HG02571 (cell line): Measurements from ENCODE around the gene KIF26B.

Experiments
- ATAC-seq: cut with Tn5 transposase; IDR thresholded peaks from one replicate; pipeline ENCODE4 v1.9.1; 2021; ENCODE audit warnings: mild to moderate bottlenecking, moderate library complexity; ENCODE audit not compliant: unreplicated experiment

Gene KIF26B

DNA sequence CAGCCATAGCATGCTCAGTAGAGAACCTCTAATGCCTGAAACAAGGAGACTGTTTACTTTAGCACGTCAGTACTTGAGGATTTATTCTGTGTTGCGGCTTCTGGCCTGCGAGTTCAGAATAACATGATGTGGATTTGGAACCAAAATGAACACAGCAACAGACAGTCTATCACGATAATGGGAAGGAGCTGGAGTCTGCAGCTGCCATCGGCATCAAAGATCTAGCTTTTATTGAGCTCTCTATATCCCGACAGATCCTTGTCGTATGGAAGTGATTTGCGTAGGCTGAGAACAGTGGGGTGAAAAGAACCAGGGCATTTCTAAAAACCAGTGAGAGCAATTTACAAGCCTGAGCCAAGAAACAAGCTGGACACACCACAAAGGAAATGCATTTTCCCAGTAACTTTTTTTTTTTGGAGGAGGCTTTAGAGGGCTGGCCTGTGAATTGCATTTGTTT lies 294.2 kb downstream of the KIF26B start:
- ATAC-seq: no peak

DNA sequence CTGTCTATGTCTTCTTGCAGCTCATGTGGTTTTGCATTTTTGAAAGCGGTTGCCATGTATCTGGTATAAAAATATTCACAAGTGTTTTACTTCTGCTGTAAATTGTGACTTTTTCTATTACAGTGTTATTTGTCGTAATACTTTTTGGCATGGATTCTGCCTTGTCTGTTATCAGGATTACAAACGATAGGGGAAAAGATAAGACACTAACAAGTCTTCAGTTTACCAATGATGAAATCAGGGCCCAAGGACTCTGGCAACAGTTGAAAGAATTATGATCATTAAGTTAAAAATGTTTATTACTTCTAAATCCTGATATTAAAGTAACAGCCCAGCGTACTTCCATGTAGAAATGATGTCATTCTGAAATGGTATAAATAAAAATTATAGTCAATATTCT lies 298.8 kb downstream of the KIF26B start:
- ATAC-seq: no peak

DNA sequence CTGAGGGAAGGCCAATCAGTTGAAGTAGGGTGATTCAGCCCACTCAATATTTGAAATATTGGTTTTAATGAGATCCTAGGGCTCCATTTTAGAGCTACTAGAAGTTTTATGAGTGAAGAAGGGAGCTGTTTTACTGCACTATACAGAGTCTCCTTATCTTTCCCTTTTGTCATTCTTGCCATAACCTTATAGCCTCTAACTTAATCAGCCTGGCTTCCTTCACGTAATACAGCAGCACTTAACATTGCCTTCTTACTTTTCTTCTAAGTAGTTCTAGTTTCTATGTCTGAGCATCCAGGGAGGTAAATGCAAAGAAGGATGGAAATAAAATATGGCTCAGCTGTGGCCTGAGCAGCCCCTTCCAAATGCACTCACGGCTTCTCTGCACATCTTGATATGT lies 299.3 kb downstream of the KIF26B start:
- ATAC-seq: no peak

DNA sequence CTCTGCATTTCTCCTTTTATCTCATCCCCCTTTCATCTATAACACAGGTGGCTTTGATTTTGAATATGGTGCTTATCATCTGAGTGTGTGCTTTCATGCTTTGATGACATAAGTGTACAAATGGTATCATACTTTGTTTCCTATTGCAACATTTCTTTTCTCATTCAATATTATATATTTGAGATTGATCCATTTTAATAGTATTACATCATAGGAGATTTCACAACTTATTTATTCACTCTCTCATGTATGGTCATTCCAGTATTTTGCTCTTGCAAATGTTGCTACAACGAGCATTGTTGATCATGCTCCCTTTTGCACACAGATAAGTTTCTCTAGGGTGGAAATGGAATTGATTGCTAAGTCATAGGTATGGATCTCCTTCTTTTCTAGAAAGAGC lies 302.8 kb downstream of the KIF26B start:
- ATAC-seq: no peak

DNA sequence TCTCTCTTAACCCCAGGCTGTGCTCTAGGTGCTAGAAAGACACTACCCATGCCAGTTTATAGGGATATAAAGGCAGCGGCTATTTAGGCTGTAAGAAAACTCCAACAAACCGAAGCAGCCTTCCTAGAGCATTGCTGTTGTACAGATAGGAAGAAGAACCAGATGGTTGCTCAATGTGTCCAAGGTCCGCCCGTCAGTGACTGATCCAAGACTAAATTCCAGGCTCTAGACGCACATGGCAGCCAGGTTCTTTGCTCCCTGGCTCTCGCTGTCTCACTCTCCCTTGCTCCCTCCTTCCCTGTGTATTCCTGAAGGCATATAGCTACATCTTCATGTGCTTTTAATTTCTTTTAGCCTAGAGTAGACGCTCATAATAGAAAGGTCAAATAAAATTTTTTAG lies 303.4 kb downstream of the KIF26B start:
- ATAC-seq: no peak

DNA sequence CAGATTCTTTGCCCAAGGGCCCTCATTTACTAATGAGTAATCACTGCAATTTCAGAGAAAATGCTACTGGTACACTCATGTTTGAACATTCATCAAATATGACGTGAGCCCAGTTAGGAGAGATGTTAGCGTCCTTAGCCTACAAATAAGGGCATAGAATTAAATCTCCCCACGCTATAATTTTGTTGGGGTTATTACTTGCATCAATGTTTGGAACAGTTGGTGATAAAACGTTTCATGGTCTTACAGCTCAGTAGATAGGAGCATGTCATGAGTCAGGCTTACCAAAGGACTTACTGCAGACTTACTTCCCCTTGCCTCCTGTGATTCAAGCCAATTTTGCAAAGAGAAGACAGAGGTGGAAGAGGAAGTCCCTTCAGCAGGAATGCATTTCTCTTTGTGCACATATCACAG lies 304.0 kb downstream of the KIF26B start:
- no peak for ATAC-seq

DNA sequence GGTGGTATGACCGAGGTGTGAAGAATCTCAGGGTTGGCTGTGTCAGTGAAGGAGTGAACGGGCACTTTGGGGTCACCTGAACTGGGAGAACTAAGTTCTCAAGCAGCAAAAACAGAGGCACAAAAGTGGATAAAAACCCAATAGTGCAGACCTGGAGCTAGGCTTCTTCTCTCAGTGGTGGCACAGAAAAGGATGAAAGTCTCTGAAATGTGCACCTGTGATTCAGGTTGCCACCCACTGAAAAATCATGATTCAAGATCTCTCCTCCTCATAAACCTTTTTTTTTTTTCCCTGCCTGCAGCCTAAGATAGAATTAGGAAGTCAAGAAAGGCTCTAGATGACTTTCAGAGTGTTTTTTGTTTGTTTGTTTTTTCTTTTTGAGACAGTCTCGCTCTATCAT lies 304.8 kb downstream of the KIF26B start:
- no peak for ATAC-seq

DNA sequence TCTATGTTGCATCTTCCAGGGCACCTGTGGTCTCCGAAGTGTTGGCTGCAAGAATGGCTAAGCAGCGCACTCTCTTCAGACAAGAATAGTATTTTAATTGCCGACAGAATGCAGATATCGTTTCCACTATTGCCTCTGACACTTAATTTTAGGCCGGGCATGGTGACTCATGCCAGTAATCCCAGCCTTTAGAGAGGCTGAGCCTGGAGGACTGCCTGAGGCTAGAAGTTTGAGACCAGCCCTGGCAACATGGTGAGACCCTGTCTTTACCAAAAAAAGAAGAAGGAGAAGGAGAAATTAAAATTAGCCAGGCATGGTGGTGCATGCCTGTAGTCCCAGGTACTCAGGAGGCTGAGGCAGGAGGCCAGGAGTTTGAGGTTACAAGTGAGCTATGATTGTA lies 306.9 kb downstream of the KIF26B start:
- no peak for ATAC-seq

DNA sequence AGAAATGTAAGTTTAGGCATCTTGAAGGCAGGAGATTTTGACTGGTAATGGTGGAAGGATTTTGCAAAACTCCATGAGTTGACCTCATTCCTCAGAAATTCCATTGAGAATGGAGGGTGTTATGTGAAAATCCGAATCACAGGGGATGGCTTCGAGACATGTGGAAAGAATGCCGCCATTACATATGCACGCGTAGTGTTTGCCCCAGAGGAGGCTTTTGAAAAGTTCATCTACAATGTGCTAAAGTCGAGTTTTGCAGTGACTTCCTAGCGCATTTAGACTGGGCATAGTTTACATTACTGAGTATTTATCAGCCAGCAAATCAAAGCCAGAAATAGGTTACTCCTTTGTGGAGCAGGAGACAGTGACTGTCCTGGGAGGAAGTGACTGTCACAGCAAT lies 307.4 kb downstream of the KIF26B start:
- ATAC-seq: no peak

DNA sequence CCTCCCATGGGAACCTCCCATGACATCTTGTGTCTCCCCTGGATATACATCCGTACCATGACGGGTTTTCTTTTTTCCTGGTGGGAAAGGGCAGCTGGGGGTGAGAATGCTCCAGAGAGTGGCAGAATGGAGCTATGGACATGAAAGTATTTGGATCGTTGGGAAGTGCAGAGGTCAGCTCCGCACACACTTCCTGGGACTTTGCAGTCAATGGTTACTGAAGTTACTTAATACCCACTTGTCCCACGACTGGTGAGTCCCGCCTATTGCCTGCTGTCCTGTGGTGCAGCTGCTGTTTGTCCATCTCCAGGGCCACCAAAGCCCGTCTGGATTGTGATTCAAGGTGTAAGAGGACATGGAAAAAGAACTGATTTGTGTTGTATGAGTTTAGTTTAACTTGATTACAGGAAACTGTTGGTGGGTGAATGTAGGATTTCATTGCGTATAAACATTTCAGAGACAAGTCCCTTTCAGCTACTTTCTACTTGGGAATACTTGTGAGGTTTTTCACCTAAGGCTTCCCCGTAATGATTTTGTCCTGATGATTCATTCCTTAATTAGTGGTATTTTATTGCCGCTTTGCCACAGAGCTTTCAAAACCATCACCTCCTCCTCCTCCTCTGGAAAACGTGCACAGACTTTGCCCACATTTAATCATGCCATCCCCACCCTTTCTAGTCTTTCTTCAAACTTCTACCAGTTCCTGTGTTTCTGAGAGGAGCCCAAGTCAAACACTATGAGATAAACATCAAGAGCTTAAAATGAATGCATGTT lies 308.8 kb downstream of the KIF26B start:
- no peak for ATAC-seq

DNA sequence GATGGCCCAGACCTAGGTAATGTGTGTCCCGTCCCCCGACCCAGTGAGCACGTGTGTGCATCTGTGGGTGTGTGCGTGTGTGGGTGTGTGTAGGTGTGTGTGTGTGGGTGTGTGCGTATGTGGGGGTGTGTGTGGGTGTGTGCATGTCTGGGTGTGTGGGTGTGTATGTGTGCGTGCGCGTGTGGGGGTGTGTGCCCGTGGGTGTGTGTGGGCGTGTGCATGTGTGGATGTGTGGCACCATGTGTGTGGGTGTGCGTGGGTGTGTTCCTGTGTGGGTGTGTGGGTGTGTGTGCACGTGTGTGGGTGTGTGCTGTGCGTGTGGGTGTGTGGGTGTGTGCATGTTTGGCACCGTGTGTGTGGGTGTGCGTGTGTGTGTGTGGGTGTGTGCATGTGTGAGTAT lies 309.5 kb downstream of the KIF26B start:
- no peak for ATAC-seq

DNA sequence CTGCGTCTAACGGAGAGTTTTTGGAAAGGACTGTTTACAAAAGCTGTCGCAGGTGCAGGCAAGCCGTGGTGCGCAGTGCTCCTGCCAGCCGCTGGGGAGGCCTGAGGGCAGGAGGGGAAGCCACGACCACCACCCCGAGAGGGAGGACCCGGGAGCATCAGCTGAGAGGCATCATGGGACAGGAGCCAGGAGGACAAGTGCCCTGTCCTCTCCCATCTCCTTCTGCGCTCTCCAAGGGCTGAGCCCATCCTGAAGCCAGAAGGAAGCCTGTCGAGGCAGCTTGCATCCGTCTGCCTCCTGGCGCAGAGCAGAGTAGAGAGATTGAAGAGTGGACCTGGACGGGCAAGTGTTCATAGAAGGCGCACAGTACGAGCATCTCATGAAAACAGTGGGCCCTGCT lies 310.9 kb downstream of the KIF26B start:
- ATAC-seq: no peak

DNA sequence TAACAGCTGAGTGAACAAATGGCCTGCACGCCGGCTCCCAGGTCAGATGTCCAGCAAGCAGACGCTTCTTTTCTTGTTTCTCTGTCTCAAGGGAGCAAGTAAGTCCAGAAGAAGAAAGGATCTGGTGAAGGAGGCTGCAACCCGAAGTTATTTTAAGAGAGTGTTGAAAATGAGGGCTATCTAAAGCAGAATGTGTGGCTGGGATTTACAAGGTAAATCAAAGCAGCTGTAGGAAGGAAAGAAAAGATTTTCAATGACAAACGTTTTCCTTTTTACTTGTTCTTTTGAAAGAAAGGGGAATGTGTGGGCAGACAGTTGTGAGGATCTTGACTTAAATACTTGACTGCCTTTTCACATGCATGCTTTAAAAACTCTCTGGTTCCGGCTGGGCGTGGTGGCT lies 311.5 kb downstream of the KIF26B start:
- no peak for ATAC-seq

DNA sequence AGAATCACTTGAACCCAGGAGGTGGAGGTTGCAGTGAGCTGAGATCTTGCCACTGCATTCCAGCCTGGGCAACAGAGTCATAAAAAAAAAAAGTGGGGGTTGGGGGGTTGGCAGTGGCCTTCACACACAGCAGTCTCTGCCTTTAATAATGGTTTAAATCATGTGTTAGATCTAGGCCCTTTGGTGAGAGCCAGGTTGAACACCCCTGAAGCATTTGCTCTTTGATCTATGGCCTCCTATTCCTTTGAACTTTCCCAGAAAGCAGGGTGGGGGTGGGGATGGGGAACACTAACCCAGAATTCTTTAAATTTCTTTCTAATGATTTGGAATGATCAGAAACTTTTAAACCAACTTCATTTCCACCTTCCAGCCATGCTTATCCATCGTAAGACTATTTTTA lies 313.0 kb downstream of the KIF26B start:
- ATAC-seq: no peak

DNA sequence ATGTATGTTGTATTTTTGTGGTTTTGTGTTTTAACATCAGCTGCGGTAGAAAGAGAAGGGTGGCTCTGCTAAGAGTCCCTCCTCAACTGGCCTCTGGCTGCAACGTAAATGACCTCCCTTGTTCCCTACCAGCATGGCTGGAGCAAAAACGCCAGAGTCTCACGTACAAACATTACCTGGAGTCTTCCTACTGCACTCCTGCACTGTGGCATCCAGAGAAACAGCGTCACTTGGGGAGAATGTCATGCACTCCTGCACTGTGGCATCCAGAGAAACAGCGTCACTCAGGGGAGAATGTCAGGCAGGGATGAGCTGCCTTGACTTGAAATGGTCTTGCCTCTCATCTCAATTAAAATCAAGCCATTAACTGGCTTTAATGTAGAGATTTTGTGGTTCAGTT lies 314.2 kb downstream of the KIF26B start:
- ATAC-seq: no peak

DNA sequence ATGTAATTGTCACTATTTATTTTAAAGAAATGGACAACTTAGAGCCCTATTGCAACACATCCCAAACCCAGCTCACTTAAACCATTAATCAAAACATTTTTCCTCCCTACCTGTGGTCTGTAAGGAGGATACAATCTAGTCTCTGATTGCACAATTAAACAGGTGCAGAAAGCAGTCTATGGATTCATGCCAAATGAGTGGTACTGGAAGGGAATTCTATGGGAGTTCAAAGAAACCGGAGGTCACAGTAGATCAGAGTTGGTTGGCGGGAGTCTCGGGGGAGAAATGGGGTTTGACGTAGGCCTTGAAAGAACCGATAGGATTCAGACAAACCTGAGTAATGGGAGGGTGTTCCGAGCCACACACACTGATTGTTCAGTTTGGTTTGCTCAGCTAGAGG lies 314.9 kb downstream of the KIF26B start:
- no peak for ATAC-seq

DNA sequence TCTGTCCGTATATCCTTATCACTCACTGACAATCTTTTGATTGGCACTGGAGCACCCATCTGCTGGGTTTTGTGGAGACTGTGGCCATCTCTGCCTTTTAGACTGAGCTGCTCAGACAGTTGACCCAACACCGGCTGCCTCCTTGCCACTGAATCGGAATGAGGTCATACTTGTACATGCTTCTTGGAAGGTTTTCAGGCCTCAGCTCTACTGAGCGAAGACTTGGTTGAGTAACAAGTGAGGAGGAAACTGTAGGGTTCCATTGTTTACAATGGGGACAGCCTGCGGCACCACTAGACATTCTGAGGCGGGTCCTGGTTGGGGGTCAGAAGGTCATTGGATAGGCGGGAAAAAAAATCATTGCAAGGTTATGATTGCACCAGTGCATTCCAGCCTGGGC lies 320.3 kb downstream of the KIF26B start:
- ATAC-seq: no peak

DNA sequence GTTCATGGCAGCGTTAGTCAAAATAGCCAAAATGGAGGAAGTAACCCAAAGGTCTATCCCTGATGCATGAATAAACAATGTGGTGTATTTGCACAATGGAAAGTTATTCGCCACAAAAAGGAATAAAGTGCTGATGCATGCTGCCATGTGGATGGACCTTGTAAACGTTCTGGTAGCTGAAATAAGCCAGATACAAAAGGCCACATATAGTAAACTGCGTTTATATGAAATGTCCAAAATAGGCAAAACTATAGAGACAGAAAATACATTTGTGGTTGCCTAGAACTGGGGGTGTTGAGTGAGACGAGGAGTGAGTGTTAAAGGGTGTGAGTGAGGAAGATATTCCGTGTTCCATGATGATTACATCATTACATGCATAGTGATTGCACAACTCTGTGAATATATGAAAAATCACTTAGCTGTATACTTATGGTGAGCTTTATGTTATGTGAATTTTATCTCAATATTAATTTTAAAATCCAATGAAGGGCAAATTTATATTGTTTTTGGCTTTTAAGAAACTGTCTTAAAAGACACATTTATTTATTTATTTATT lies 321.3 kb downstream of the KIF26B start:
- no peak for ATAC-seq

DNA sequence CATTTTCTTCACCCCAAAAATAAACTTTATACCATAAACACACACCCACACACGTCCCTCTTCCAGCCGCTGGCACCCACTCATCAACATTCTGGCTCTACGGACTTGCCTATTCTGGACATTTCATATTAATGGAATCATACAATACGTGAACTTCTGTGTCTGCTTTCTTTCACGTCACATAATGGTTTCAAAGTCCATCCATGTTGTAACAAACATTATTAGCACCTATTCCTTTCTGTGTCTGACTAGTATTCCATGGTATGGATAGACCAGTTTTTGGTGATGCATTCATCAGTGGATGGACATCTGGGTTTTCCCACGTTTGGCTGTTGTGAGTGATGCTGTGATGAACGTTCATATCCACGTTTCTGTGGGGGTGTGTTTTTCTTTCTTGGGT lies 323.2 kb downstream of the KIF26B start:
- no peak for ATAC-seq

DNA sequence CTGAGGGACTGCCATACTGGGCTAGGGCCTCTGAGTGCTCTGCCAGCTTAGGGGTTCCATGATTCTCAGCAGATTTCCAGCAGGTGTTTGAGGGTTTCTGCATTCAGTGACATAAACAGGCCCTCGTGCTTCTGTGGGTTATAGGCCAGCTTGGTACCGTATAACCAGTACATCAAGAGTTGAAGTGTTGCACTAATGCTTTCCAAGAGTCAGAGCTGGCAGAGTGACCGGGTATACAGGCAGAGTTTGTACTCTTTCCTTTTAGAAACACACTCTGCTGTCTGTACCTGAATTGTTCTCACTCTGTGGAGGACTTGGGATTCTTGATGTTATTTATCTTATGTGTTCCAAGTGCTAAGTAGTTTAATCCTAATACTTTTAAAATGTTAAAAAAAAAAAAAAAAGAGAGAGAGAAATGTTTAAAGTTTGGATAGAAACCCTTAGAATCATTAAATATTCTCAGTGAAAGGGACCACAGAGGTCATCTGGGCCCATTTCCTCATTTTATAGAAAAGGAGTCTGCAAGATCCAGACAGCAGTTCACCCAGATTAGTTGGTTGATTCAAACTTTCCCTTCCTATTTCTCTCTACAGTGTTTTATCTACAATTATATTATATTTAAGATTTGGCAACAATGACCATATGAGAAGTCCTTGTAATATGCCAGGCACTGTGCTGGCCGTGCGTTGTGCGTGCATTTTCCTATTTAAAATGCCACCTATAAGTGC lies 325.8 kb downstream of the KIF26B start:
- ATAC-seq: no peak

DNA sequence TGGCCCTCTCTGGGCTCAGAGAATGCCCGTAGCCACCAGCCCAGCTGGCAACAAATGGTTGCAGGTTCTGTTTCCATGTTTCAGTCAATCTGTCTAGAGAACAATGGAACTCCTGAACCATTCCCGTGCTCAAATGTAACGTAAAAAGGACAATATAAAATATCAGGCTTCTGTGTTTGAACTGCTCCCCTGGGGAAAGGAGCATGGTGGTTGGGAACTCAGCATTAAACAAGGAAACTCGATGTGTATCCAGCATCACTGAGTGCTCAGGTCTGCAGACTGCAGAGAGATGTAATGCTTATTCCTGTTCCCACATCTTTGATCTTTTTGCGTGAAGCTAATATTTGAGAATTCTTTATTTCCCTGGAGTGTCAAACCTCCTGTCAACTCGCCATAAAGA lies 326.5 kb downstream of the KIF26B start:
- ATAC-seq: no peak

DNA sequence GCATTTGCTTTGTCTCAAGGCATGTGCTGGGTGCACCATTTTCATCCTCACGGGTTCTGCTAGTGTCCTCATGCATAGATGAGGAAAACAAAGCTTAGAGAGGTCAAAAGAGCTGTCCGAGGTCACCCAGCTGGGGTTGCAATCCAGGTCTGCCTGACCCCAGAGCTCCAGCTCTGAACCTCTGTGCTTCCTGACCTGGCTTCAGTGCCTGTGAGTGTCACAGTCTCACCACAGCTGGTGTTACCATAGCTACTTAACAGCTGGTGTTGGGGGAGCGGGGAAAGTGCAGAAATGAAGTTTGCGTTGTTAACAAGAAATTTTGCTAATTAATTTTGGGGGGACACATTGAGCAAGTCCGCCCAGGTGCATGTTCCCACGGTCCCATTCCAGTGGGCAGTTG lies 328.5 kb downstream of the KIF26B start:
- no peak for ATAC-seq
